Gastroesophageal sphincter (tissue), 4 donors: ENCODE results near the gene ESR2. TPM values are rescaled to one million over a fixed set of nuclear protein-coding genes. Genes with fewer than 3 reads are reported as not detected.

Experiments used
- ATAC-seq: fragments of 150-250 bp; one replicate; pipeline ENCODE4 v1.9.1; 2016; ENCODE audit warnings: mild to moderate bottlenecking, moderate library complexity
- H3K27ac ChIP-seq, 4 donors: fragments of 200-600 bp; sonication (generic) in 3 of 4; 1 replicate in 3 of 4; 2 replicates in 1 of 4; pipeline ENCODE4 v1.5.1; 2016 to 2019
- H3K27me3 ChIP-seq: fragments of 200-600 bp; sonication (generic); one replicate; pipeline ENCODE4 v1.5.1; 2019
- H3K36me3 ChIP-seq, 2 donors: fragments of 200-600 bp; sonication (generic); one replicate each; pipeline ENCODE4 v1.5.1; 2019; ENCODE audit warnings: control low read depth in 1 of 2
- H3K4me1 ChIP-seq, 3 donors: fragments of 200-600 bp; sonication (generic); 1 replicate in 2 of 3; 2 replicates in 1 of 3; pipeline ENCODE4 v1.5.1; 2016 to 2019; ENCODE audit warnings: control low read depth in 2 of 3
- H3K4me3 ChIP-seq, 2 donors: fragments of 200-600 bp; sonication (generic); one replicate each; pipeline ENCODE4 v1.5.1; 2019; ENCODE audit warnings: mild to moderate bottlenecking in 1 of 2, moderate library complexity in 1 of 2
- H3K9me3 ChIP-seq, 3 donors: fragments of 200-600 bp; sonication (generic); one replicate each; pipeline ENCODE4 v1.5.1; 2017 to 2019; ENCODE audit warnings: control low read depth in 2 of 3
- CTCF ChIP-seq, 4 experiments: fragments of 200-600 bp in 2 of 4; fragments of 450-650 bp in 2 of 4; sonication (generic) in 1 of 4; IDR thresholded peaks; one replicate each; pipeline ENCODE4 v1.5.1; 2017 to 2019; ENCODE audit warnings: antibody characterized with exemption in 4 of 4, mild to moderate bottlenecking in 2 of 4, moderate library complexity in 2 of 4
- EP300 ChIP-seq: sonication (generic); formaldehyde crosslinking; IDR thresholded peaks from one replicate; pipeline ENCODE4 v1.6.1; 2017; ENCODE audit warnings: antibody characterized with exemption, mild to moderate bottlenecking
- POLR2A ChIP-seq, 2 donors: fragments of 450-650 bp; IDR thresholded peaks; one replicate each; pipeline ENCODE4 v1.6.1; 2017; ENCODE audit warnings: antibody characterized with exemption in 2 of 2, mild to moderate bottlenecking in 2 of 2, moderate library complexity in 1 of 2
- POLR2AphosphoS5 ChIP-seq: sonication (generic); formaldehyde crosslinking; IDR thresholded peaks from one replicate; pipeline ENCODE4 v1.6.1; 2017; ENCODE audit warnings: antibody characterized with exemption
- WGBS, 2 donors: methylation state at CpG; one replicate each; pipeline ENCODE4 v1.1.5; 2018; ENCODE audit warnings: low coverage in 1 of 2; 5-methylcytosine and 5-hydroxymethylcytosine counted together
- total RNA-seq, 4 donors: library from RNA; depleted of rRNA; stranded (reverse); fragments of >200 nt; gene quantifications; one replicate each; pipeline ENCODE4 v1.1.0, GENCODE V29; 2016

The ESR2 gene
- total RNA-seq, 4 donors from 2014 or later = 0.23 to 2.5 (median 0.40) TPM; not detected in 1

GRCh38 chr14:64247195-64247594, 47.0 kb downstream of the ESR2 start:
- H3K27me3 ChIP-seq = no peaks in the 10 kb centered on the region
- WGBS, 2 donors = 82 to 94% methylated on average over 3 of the region's 3 CpGs
- ATAC-seq = no peak

GRCh38 chr14:64246688-64247087, 47.5 kb downstream of the ESR2 start:
- no peaks in the 10 kb centered on the region for H3K36me3 ChIP-seq
- H3K27ac ChIP-seq = no peak overlapping the region
- ATAC-seq = no peak
- no peaks in the 10 kb centered on the region for H3K9me3 ChIP-seq
- H3K4me1 ChIP-seq = no peaks in the 10 kb centered on the region
- H3K27me3 ChIP-seq = no peaks in the 10 kb centered on the region
- TF ChIP-seq EP300 = no peak
- no peak for TF ChIP-seq CTCF (IDR thresholded peaks at IDR 0.05)
- TF ChIP-seq POLR2A (IDR thresholded peaks at IDR 0.05) = no peak
- TF ChIP-seq POLR2AphosphoS5 = no peak
- no peak overlapping the region for H3K4me3 ChIP-seq

More at GRCh38 chr14:64247195-64247594, 47.0 kb downstream of the ESR2 start:
- Histone ChIP-seq H3K27ac (no peak overlapping the region), H3K36me3 (no peaks in the 10 kb centered on the region), H3K9me3 (no peaks in the 10 kb centered on the region), H3K4me3 (no peak overlapping the region), H3K4me1 (no peaks in the 10 kb centered on the region)
- TF ChIP-seq EP300 (no peak), POLR2AphosphoS5 (no peak), CTCF (IDR thresholded peaks at IDR 0.05) (no peak)

GRCh38 chr14:64245491-64245890, 48.7 kb downstream of the ESR2 start:
- WGBS, 2 donors = 86 to 93% methylated on average over 2 to 4 of the region's 4 CpGs
- no peak for TF ChIP-seq POLR2AphosphoS5
- no peak for TF ChIP-seq CTCF (IDR thresholded peaks at IDR 0.05)
- TF ChIP-seq POLR2A (IDR thresholded peaks at IDR 0.05) = no peak
- TF ChIP-seq EP300 = no peak
- no peak for ATAC-seq
- H3K27me3 ChIP-seq = no peaks in the 10 kb centered on the region
- H3K36me3 ChIP-seq = no peaks in the 10 kb centered on the region
- H3K27ac ChIP-seq = no peak overlapping the region
- H3K4me3 ChIP-seq = no peak overlapping the region
- no peaks in the 10 kb centered on the region for H3K9me3 ChIP-seq
- no peaks in the 10 kb centered on the region for H3K4me1 ChIP-seq

GRCh38 chr14:64244279-64244678, 49.9 kb downstream of the ESR2 start:
- no peak for ATAC-seq
- H3K27ac ChIP-seq = no peak overlapping the region
- no peak for TF ChIP-seq POLR2A (IDR thresholded peaks at IDR 0.05)
- TF ChIP-seq POLR2AphosphoS5 = no peak
- no peak for TF ChIP-seq CTCF (IDR thresholded peaks at IDR 0.05)
- no peak for TF ChIP-seq EP300
- H3K27me3 ChIP-seq = no peaks in the 10 kb centered on the region
- no peaks in the 10 kb centered on the region for H3K36me3 ChIP-seq
- 12 to 37% methylated on average over 3 to 4 of the region's 4 CpGs for WGBS, 2 donors
- H3K4me1 ChIP-seq = no peaks in the 10 kb centered on the region
- H3K4me3 ChIP-seq = no peak overlapping the region
- no peaks in the 10 kb centered on the region for H3K9me3 ChIP-seq

GRCh38 chr14:64238631-64239030, 55.5 kb downstream of the ESR2 start:
- no peaks in the 10 kb centered on the region for H3K36me3 ChIP-seq
- no peak overlapping the region for H3K27ac ChIP-seq
- no peaks in the 10 kb centered on the region for H3K27me3 ChIP-seq
- no peak for TF ChIP-seq CTCF (IDR thresholded peaks at IDR 0.05)
- no peak for TF ChIP-seq POLR2AphosphoS5
- TF ChIP-seq EP300 = no peak
- no peak for TF ChIP-seq POLR2A (IDR thresholded peaks at IDR 0.05)
- H3K9me3 ChIP-seq = no peaks in the 10 kb centered on the region
- H3K4me3 ChIP-seq = no peak overlapping the region
- no peak for ATAC-seq
- 20 to 29% methylated on average over 1 to 2 of the region's 2 CpGs for WGBS, 2 donors
- no peaks in the 10 kb centered on the region for H3K4me1 ChIP-seq
